Endothelial cell (in vitro differentiated cells): ENCODE results near the gene TMEM151A. TPM values are rescaled to one million over a fixed set of nuclear protein-coding genes. Genes with fewer than 3 reads are reported as not detected.
A peak's percentile ranks its signal among the peaks of the same experiment; 100 is the strongest.

Source experiments
- DNase-seq: peaks from one replicate; pipeline ENCODE4 v3.0.0; 2021; ENCODE audit warnings: low spot score
- H3K27ac Mint-ChIP-seq: one replicate; pipeline ENCODE4 v1.8.0; 2021; ENCODE audit warnings: mixed read lengths, inconsistent platforms; ENCODE audit not compliant: unreplicated experiment
- H3K27me3 Mint-ChIP-seq: one replicate; pipeline ENCODE4 v1.8.0; 2021; ENCODE audit warnings: mild to moderate bottlenecking, moderate library complexity, mixed read lengths, inconsistent platforms; ENCODE audit not compliant: unreplicated experiment
- H3K36me3 Mint-ChIP-seq: one replicate; pipeline ENCODE4 v1.8.0; 2021; ENCODE audit warnings: mild to moderate bottlenecking, low read depth, mixed read lengths, inconsistent platforms; ENCODE audit not compliant: unreplicated experiment
- H3K4me1 Mint-ChIP-seq: one replicate; pipeline ENCODE4 v1.8.0; 2021; ENCODE audit warnings: mild to moderate bottlenecking, mixed read lengths, inconsistent platforms; ENCODE audit not compliant: unreplicated experiment
- H3K4me3 Mint-ChIP-seq: one replicate; pipeline ENCODE4 v1.8.0; 2021; ENCODE audit warnings: mild to moderate bottlenecking, mixed read lengths, inconsistent platforms; ENCODE audit not compliant: unreplicated experiment
- H3K9me3 Mint-ChIP-seq: one replicate; pipeline ENCODE4 v1.8.0; 2021; ENCODE audit warnings: mixed read lengths, inconsistent platforms; ENCODE audit not compliant: unreplicated experiment
- total RNA-seq: library from RNA; stranded (reverse); fragmentation: NEBNext Ultra II Directional; extraction: Animal tissue kit (Norgen Biotek cat#: 25700); gene quantifications from one replicate; pipeline ENCODE4 v1.2.1, GENCODE V29; 2021; ENCODE audit not compliant: unreplicated experiment
- TF ChIP-seq, protein P1 (sequence below): fragments of 200-600 bp; sonication (generic); IDR thresholded peaks from one replicate; pipeline ENCODE4 v1.5.0; 2021; ENCODE audit warnings: antibody characterized with exemption; ENCODE audit not compliant: unreplicated experiment

The TMEM151A gene
- total RNA-seq, 1 donor from 2014 or later, result not detected

DNA sequence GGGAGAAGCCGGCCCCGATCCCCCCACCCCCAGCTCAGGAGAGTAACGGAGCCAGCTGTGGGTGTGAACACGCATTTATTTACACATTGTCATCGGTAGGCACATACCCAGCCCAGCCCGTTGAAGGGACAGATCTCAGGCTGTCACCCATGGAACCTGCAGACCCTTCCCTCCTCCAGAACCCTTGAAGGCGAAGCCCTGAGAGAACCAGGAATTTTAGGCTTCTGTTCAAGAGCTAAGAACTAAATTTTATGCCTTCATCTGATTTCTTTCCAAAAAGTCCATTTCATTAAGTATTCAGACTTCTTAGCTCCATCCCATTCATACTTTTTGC, 53.6 kb downstream of the TMEM151A start:
- Mint-ChIP-seq H3K36me3 (peaks cover 22% of the 10 kb centered on the region), H3K4me3 (peak overlapping the region; percentile 98), H3K27me3 (peaks cover 17% of the 10 kb centered on the region), H3K27ac (peak overlapping the region; percentile 84), H3K9me3 (no peaks in the 10 kb centered on the region), H3K4me1 (peaks cover 22% of the 10 kb centered on the region)
- TF ChIP-seq, protein P1, sequence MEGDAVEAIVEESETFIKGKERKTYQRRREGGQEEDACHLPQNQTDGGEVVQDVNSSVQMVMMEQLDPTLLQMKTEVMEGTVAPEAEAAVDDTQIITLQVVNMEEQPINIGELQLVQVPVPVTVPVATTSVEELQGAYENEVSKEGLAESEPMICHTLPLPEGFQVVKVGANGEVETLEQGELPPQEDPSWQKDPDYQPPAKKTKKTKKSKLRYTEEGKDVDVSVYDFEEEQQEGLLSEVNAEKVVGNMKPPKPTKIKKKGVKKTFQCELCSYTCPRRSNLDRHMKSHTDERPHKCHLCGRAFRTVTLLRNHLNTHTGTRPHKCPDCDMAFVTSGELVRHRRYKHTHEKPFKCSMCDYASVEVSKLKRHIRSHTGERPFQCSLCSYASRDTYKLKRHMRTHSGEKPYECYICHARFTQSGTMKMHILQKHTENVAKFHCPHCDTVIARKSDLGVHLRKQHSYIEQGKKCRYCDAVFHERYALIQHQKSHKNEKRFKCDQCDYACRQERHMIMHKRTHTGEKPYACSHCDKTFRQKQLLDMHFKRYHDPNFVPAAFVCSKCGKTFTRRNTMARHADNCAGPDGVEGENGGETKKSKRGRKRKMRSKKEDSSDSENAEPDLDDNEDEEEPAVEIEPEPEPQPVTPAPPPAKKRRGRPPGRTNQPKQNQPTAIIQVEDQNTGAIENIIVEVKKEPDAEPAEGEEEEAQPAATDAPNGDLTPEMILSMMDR, result no peak
- no peak for DNase-seq

Other genes with a start within 250 kb of the TMEM151A start
- 0.87 TPM for gene GAL3ST3, start 242.7 kb upstream of the TMEM151A start, total RNA-seq
- 174 TPM for gene SF3B2, start 239.5 kb upstream of the TMEM151A start, total RNA-seq
- gene PACS1, start 221.6 kb upstream of the TMEM151A start, total RNA-seq, result 114 TPM
- gene KLC2, start 34.2 kb upstream of the TMEM151A start, total RNA-seq, result 35.1 TPM
- gene RAB1B, start 23.3 kb upstream of the TMEM151A start, total RNA-seq, result 189 TPM
- 1.9 TPM for gene CNIH2, start 13.7 kb upstream of the TMEM151A start, total RNA-seq
- 48.0 TPM for gene YIF1A, start 2.8 kb upstream of the TMEM151A start, total RNA-seq
- gene CD248, start 25.1 kb downstream of the TMEM151A start, total RNA-seq, result 2.9 TPM
- gene RIN1, start 44.5 kb downstream of the TMEM151A start, total RNA-seq, result 4.8 TPM
- 38.4 TPM for gene BRMS1, start 53.2 kb downstream of the TMEM151A start, total RNA-seq
- 21.4 TPM for gene B4GAT1, start 55.7 kb downstream of the TMEM151A start, total RNA-seq
- gene SLC29A2, start 79.9 kb downstream of the TMEM151A start, total RNA-seq, result 5.7 TPM
- not detected for gene NPAS4, start 129.1 kb downstream of the TMEM151A start, total RNA-seq
- 73.0 TPM for gene MRPL11, start 147.0 kb downstream of the TMEM151A start, total RNA-seq
- gene PELI3, start 175.0 kb downstream of the TMEM151A start, total RNA-seq, result 2.0 TPM
- gene DPP3, start 188.5 kb downstream of the TMEM151A start, total RNA-seq, result 41.3 TPM
- gene BBS1, start 218.7 kb downstream of the TMEM151A start, total RNA-seq, result 35.8 TPM